ENCODE data around the gene ZBTB42. TPM values are rescaled to one million over a fixed set of nuclear protein-coding genes. Genes with fewer than 3 reads are reported as not detected.

Gene ZBTB42
- 1.0 TPM for polyA plus RNA-seq

- Mint-ChIP-seq H3K4me3 (peak within 1 kb of the TSS; percentile 82 to 96 (median 86)), H3K9me3 (no peaks in the 10 kb centered on the region), H3K36me3 (no peaks in the 10 kb centered on the region), H3K27me3 (no peaks in the 10 kb centered on the region), H3K4me1 (peaks cover 18 to 20% (median 18%) of the 10 kb centered on the region in 3 donors), H3K27ac (peak within 1 kb of the TSS; percentile 86 to 93 (median 92))
Observed at GRCh38 chr14:104800771-104801519, at the start of gene ZBTB42. ZBTB42 (plus strand) TSS chr14:104801101; CDS start chr14:104801198, 97 bp downstream.

GRCh38 chr14:104751539-104752422 lies 49.1 kb upstream of the ZBTB42 start:
- H3K27ac Mint-ChIP-seq, result peak overlapping the region in 2 of 3 donors; percentile 73 to 93
- no peaks in the 10 kb centered on the region for H3K27me3 Mint-ChIP-seq
- peaks cover 6 to 23% (median 20%) of the 10 kb centered on the region in 3 donors for H3K4me1 Mint-ChIP-seq
- no peaks in the 10 kb centered on the region for H3K9me3 Mint-ChIP-seq
- peaks cover 2% of the 10 kb centered on the region for H3K36me3 Mint-ChIP-seq
- peak overlapping the region; percentile 86 to 95 (median 92) for H3K4me3 Mint-ChIP-seq

GRCh38 chr14:104752423-104752734 lies 48.5 kb upstream of the ZBTB42 start:
- H3K4me3 Mint-ChIP-seq, result peak overlapping the region; percentile 86 to 95 (median 92)
- no peaks in the 10 kb centered on the region for H3K9me3 Mint-ChIP-seq
- H3K27me3 Mint-ChIP-seq, result no peaks in the 10 kb centered on the region
- peaks cover 2% of the 10 kb centered on the region for H3K36me3 Mint-ChIP-seq
- H3K4me1 Mint-ChIP-seq, result peaks cover 6 to 23% (median 23%) of the 10 kb centered on the region in 3 donors
- peak overlapping the region; percentile 73 to 93 (median 90) for H3K27ac Mint-ChIP-seq

- Mint-ChIP-seq H3K36me3 (peaks cover 2% of the 10 kb centered on the region), H3K9me3 (no peaks in the 10 kb centered on the region), H3K27me3 (no peaks in the 10 kb centered on the region), H3K4me1 (peaks cover 6 to 24% (median 23%) of the 10 kb centered on the region in 3 donors), H3K4me3 (peak within 1 kb of the TSS; percentile 86 to 95 (median 92)), H3K27ac (peak within 1 kb of the TSS; percentile 73 to 96 (median 93))
Observed at GRCh38 chr14:104752735-104753527, 48.0 kb upstream of the ZBTB42 start, which contains the start of gene SIVA1. SIVA1 (plus strand) TSS chr14:104753147; CDS start chr14:104753202, 55 bp downstream.

GRCh38 chr14:104753528-104754212 lies 47.2 kb upstream of the ZBTB42 start:
- Mint-ChIP-seq H3K4me3 (peak overlapping the region; percentile 86 to 95 (median 92)), H3K9me3 (no peaks in the 10 kb centered on the region), H3K27me3 (no peaks in the 10 kb centered on the region), H3K4me1 (peaks cover 6 to 24% (median 23%) of the 10 kb centered on the region in 3 donors), H3K27ac (peak overlapping the region; percentile 73 to 96 (median 84)), H3K36me3 (peaks cover 2% of the 10 kb centered on the region)

- Mint-ChIP-seq H3K27ac (peak overlapping the region; percentile 73 to 96 (median 84)), H3K36me3 (peaks cover 2% of the 10 kb centered on the region), H3K4me1 (peaks cover 6 to 24% (median 18%) of the 10 kb centered on the region in 3 donors), H3K27me3 (no peaks in the 10 kb centered on the region), H3K9me3 (no peaks in the 10 kb centered on the region), H3K4me3 (peak overlapping the region; percentile 86 to 95 (median 92))
Observed at GRCh38 chr14:104754213-104754851, 46.6 kb upstream of the ZBTB42 start.

GRCh38 chr14:104755621-104756020 lies 45.3 kb upstream of the ZBTB42 start:
- Mint-ChIP-seq H3K4me1 (peaks cover 6 to 24% (median 16%) of the 10 kb centered on the region in 3 donors), H3K27me3 (no peaks in the 10 kb centered on the region), H3K4me3 (peak overlapping the region in 2 of 4 donors; percentile 41 to 86), H3K27ac (peak overlapping the region in 1 of 3 donors; percentile 55), H3K9me3 (no peaks in the 10 kb centered on the region), H3K36me3 (peaks cover 2% of the 10 kb centered on the region)

GRCh38 chr14:104756477-104757237 lies 44.2 kb upstream of the ZBTB42 start:
- Mint-ChIP-seq H3K4me1 (peaks cover 6 to 24% (median 18%) of the 10 kb centered on the region in 3 donors), H3K4me3 (peak overlapping the region in 2 of 4 donors; percentile 41 to 78), H3K27ac (peak overlapping the region in 2 of 3 donors; percentile 46 to 73), H3K27me3 (no peaks in the 10 kb centered on the region), H3K9me3 (no peaks in the 10 kb centered on the region), H3K36me3 (peaks cover 2% of the 10 kb centered on the region)

GRCh38 chr14:104757238-104757585 lies 43.7 kb upstream of the ZBTB42 start:
- Mint-ChIP-seq H3K4me1 (peaks cover 6 to 24% (median 18%) of the 10 kb centered on the region in 3 donors), H3K27ac (peak overlapping the region in 1 of 3 donors; percentile 46), H3K36me3 (peaks cover 2% of the 10 kb centered on the region), H3K27me3 (no peaks in the 10 kb centered on the region), H3K4me3 (peak overlapping the region in 1 of 4 donors; percentile 78), H3K9me3 (no peaks in the 10 kb centered on the region)

GRCh38 chr14:104757681-104758392 lies 43.1 kb upstream of the ZBTB42 start:
- Mint-ChIP-seq H3K4me3 (peak overlapping the region in 1 of 4 donors; percentile 78), H3K27me3 (no peaks in the 10 kb centered on the region), H3K27ac (no peak overlapping the region), H3K9me3 (no peaks in the 10 kb centered on the region), H3K36me3 (peaks cover 2% of the 10 kb centered on the region), H3K4me1 (peaks cover 6 to 21% (median 18%) of the 10 kb centered on the region in 3 donors)

GRCh38 chr14:104758981-104759969 lies 41.6 kb upstream of the ZBTB42 start:
- Mint-ChIP-seq H3K27me3 (no peaks in the 10 kb centered on the region), H3K36me3 (peaks cover 2% of the 10 kb centered on the region), H3K9me3 (no peaks in the 10 kb centered on the region), H3K4me3 (peak overlapping the region in 1 of 4 donors; percentile 65), H3K4me1 (peaks cover 0 to 11% (median 10%) of the 10 kb centered on the region in 3 donors), H3K27ac (peak overlapping the region in 1 of 3 donors; percentile 73)
